Measurements from ENCODE around the gene B4GAT1. TPM values are rescaled to one million over a fixed set of nuclear protein-coding genes. Genes with fewer than 3 reads are reported as not detected.

B4GAT1 gene
- total RNA-seq, 4 donors from 2014 or later, result 53.4 to 105 (median 97.6) TPM

DNA sequence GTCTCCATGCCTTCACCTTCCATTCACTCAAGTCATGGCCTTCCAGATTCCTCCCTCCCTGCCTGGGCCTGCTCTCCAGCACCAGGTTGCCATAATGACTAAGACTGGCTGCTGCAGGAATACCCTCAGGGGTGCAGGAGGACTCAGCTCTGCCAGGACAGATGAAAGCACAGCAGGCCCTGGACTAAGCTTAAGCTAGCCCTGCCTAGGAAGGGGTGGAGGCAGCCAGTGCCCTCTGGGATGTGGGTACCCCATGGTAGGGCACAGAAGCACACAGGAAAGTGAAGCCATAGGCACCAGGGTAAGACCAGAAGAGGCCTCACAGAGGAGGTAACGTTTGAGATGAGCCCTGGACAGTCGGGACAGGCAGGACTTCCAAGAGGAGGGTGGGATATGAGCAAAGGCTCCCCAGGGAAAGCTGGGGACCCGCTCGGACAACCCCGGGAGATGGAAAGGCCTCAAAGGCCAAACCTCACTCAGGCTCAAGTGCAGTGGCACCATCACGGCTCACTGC lies 8.2 kb downstream of the B4GAT1 start:
- Histone ChIP-seq H3K36me3 (peaks cover 0 to 69% (median 30%) of the 10 kb centered on the region in 3 donors), H3K4me1 (peaks cover 0 to 45% (median 31%) of the 10 kb centered on the region in 4 donors), H3K27me3 (no peaks in the 10 kb centered on the region), H3K27ac (no peak overlapping the region), H3K9me3 (no peaks in the 10 kb centered on the region), H3K4me3 (no peak overlapping the region)
- DNase-seq (ENCODE audit: low spot score in 2 of 2), result no peak
- WGBS, 2 donors, result 81 to 86% methylated on average over 6 of the region's 6 CpGs
- no peak for TF ChIP-seq POLR2A (IDR thresholded peaks at IDR 0.05)
- TF ChIP-seq EP300 (IDR thresholded peaks at IDR 0.05), result no peak
- TF ChIP-seq, protein P1, sequence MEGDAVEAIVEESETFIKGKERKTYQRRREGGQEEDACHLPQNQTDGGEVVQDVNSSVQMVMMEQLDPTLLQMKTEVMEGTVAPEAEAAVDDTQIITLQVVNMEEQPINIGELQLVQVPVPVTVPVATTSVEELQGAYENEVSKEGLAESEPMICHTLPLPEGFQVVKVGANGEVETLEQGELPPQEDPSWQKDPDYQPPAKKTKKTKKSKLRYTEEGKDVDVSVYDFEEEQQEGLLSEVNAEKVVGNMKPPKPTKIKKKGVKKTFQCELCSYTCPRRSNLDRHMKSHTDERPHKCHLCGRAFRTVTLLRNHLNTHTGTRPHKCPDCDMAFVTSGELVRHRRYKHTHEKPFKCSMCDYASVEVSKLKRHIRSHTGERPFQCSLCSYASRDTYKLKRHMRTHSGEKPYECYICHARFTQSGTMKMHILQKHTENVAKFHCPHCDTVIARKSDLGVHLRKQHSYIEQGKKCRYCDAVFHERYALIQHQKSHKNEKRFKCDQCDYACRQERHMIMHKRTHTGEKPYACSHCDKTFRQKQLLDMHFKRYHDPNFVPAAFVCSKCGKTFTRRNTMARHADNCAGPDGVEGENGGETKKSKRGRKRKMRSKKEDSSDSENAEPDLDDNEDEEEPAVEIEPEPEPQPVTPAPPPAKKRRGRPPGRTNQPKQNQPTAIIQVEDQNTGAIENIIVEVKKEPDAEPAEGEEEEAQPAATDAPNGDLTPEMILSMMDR (IDR thresholded peaks at IDR 0.05), result no peak

DNA sequence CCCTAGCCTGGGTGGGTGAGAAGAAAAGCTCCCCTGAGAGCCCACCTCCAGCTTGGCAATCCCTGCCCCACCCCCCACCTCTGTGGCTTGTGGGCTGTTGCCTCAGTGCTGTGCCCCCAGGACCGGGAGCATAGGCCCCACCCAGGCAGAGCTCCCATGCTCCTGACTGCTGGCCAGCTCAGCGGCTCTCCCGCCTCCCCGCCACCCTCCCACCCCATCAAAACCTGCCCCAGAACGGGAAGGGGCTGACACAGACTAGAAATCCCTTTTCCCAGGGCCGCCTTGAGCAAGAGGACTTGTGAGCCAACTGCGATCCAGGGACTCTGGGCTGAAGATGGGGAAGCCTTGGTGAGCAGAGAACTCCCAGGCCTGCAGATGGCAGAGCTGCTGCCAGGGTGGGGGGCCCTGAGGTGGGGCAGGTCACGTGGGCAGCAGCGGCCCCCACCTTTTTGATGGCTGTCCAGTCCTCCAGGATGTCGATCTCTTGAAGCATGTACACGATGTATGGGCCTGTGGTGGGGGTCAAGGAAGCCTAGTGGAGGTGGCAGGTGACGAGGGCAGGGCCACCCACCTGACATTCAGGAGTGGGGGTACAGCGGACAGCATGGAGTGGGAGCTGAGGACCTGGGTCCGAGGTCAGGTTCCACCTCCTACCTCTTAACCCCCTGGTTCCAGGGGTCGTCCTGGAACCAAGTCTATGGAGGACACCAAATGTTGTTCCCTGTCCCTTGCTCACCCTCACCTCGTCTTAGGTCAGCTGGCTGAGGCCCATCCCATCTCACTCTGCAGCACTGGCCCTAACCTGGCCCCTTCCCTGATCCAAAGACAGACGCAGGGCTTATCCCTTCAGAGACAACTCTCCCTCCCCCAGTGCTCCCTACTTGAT lies 8.9 kb downstream of the B4GAT1 start:
- peaks cover 0 to 38% (median 25%) of the 10 kb centered on the region in 4 donors for H3K4me1 ChIP-seq
- peaks cover 0 to 76% (median 30%) of the 10 kb centered on the region in 3 donors for H3K36me3 ChIP-seq
- H3K27me3 ChIP-seq, result no peaks in the 10 kb centered on the region
- no peaks in the 10 kb centered on the region for H3K9me3 ChIP-seq
- WGBS, 2 donors, result 70 to 85% methylated on average over 12 to 16 of the region's 17 CpGs
- TF ChIP-seq EP300 (IDR thresholded peaks at IDR 0.05) (no peak), POLR2A (IDR thresholded peaks at IDR 0.05) (no peak)
- TF ChIP-seq, protein P1 (IDR thresholded peaks at IDR 0.05), result no peak
- DNase-seq (ENCODE audit: low spot score in 2 of 2), result no peak
- no peak overlapping the region for H3K27ac ChIP-seq
- H3K4me3 ChIP-seq, result no peak overlapping the region

DNA sequence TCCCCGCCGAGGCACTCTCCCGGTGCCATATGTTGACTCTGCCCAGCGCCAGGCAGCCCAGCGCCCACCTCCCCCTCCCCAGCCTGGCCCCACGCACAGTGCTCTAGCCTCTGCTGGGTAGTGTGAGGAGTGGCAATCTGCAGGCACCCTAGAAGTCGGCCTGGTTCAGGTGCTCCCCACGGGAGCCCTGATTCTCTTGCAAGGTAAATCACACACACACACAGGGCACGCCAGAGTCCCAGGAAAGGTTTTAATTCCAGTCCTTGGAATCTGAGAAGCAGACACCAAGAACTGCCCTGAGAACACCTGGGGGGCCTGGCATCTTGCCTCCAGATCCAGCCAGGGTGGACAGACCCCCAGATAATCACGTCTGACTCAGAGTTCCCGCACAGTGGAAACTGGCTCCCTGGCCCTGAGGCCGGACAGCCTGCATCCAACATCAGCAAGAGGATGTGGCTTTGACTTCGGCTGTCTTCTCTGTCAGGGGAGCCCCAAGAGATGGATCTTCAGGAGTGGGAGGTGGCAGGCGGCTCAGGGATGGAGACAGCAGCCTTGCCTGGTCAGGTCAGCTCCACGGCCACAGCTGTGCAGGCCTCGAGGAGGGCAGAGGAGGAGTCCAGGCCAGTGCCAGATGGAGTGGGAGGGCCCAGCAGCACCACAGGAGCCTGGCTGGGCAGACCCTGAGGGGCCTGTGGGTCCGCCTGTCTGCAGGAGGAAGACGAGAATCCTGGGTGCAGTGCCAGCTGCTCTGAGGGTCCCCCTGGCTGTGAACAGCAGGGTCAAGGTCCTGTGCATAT lies 10.1 kb downstream of the B4GAT1 start:
- H3K4me1 ChIP-seq, result peaks cover 0 to 30% (median 24%) of the 10 kb centered on the region in 4 donors
- peak overlapping the region in 3 of 4 donors; percentile 14 to 78 (median 34) for H3K27ac ChIP-seq
- H3K36me3 ChIP-seq, result peaks cover 0 to 76% (median 29%) of the 10 kb centered on the region in 3 donors
- no peaks in the 10 kb centered on the region for H3K9me3 ChIP-seq
- no peak overlapping the region for H3K4me3 ChIP-seq
- DNase-seq (ENCODE audit: low spot score in 2 of 2), result no peak
- no peaks in the 10 kb centered on the region for H3K27me3 ChIP-seq
- TF ChIP-seq POLR2A (IDR thresholded peaks at IDR 0.05) (no peak), EP300 (IDR thresholded peaks at IDR 0.05) (no peak)
- TF ChIP-seq, protein P1 (IDR thresholded peaks at IDR 0.05), result no peak
- 41 to 52% methylated on average over 11 to 17 of the region's 18 CpGs for WGBS, 2 donors

DNA sequence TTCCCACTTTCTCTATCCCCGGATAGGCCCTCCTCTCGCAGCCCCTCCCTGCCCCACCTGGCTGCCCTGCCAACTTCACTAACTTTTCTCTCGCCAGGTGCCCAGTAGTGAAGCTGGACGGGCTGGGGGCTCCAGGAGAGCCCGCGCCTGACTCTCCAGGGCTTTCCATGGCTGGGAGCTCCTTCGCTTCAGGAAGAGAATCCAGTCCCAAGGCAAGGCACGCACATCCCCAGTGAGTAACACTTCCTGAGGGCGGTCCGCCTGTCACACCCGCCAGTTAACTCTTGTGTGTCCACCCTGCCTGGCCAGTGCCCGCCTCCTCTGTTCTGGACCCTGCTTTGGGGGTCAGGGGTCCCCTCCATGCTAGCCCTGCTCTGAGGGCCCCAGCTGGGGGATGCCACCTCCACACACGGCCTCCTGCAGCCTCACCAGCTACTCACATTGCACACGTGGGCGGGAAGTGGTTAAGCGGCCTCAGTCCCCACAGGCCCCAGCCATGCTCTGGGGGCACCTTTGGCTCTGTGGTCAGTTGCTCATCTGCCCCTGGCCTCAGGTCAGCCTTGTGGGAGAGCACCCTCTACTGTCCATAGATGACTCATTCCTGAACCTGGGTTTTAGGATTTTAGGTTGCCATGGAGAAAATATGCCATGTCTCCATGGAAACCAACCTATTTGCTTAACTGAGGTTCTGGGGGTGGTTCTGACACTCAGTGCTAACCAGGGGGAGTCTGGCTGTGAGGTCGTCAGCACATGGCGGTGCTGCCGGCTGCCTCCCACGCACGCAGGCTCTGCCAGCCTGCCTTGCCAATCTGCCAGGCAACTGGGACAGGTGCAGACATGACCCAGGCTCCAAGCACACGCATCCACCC lies 11.0 kb downstream of the B4GAT1 start, which contains the start of gene RIN1:
RIN1 (minus strand) TSS at position 201 of the 869 bp plus-strand sequence; CDS start at position 169, 32 bp downstream.
- WGBS, 2 donors, result 7 to 9% methylated on average over 19 to 22 of the region's 22 CpGs
- peak in 1 of 2 donors; percentile 15 for TF ChIP-seq EP300 (IDR thresholded peaks at IDR 0.05)
- TF ChIP-seq, protein P1 (IDR thresholded peaks at IDR 0.05), result peak; percentile 9 to 54 (median 30)
- TF ChIP-seq POLR2A (IDR thresholded peaks at IDR 0.05), result no peak
- no peaks in the 10 kb centered on the region for H3K27me3 ChIP-seq
- DNase-seq (ENCODE audit: low spot score in 2 of 2), result no peak
- peaks cover 0 to 76% (median 21%) of the 10 kb centered on the region in 3 donors for H3K36me3 ChIP-seq
- peak within 1 kb of the TSS; percentile 32 to 65 (median 56) for H3K4me3 ChIP-seq
- peak within 1 kb of the TSS in 3 of 4 donors; percentile 69 to 78 (median 76) for H3K27ac ChIP-seq
- H3K4me1 ChIP-seq, result peaks cover 0 to 30% (median 24%) of the 10 kb centered on the region in 4 donors
- H3K9me3 ChIP-seq, result no peaks in the 10 kb centered on the region

Data from tibial nerve (tissue), 4 donors.